NCI-H2227 (cell line): Measurements from ENCODE around the gene NDUFS8.

ENCODE experiments used
- DNase-seq: peaks from one replicate; lab custom pipeline; 2025; ENCODE audit not compliant: unreplicated experiment; lab: John Stamatoyannopoulos, UW

The NDUFS8 gene

DNA sequence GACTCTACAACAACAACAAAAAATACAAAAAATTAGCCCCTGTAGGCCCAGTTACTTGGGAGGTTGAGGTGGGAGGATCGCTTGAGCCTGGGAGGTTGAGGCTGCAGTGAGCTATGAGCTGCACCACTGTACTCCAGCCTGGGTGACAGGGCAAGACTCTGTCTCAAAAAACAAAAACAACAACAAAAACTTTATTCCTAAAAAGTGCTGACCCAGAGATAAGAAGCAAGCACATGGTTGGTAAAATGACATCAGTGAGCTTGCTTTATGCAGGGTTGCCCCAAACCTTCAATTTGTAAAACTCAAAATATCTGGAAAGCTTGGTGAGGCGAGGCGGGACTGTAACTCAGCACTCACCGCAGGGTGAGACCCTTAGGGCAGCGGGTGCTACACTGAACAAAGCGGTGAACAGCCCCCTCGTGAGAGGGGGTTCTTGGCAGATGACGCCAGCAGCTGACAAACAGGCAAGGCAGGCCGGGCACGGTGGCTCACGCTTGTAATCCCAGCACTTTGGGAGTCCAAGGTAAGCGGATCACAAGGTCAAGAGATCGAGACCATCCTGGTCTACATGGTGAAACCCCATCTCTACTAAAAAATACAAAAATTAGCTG lies 4.9 kb downstream of the NDUFS8 start:
- DNase-seq, result no peak

DNA sequence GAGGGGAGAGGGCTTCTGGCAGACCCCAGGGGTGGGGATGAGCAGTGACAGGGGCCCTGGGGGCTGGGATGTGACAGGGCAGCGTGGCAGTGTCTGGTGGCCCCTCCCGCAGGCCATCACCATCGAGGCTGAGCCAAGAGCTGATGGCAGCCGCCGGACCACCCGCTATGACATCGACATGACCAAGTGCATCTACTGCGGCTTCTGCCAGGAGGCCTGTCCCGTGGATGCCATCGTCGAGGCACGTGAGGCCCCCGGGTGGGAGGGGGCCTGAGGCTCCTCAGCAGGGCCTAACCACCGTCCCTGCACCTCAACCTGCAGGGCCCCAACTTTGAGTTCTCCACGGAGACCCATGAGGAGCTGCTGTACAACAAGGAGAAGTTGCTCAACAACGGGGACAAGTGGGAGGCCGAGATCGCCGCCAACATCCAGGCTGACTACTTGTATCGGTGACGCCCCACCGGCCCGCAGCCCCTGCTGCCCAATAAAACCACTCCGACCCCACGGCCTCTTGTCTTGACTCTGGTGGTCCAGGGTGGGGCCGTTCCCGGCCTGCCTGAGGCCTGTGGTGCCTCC lies 5.7 kb downstream of the NDUFS8 start:
- no peak for DNase-seq

DNA sequence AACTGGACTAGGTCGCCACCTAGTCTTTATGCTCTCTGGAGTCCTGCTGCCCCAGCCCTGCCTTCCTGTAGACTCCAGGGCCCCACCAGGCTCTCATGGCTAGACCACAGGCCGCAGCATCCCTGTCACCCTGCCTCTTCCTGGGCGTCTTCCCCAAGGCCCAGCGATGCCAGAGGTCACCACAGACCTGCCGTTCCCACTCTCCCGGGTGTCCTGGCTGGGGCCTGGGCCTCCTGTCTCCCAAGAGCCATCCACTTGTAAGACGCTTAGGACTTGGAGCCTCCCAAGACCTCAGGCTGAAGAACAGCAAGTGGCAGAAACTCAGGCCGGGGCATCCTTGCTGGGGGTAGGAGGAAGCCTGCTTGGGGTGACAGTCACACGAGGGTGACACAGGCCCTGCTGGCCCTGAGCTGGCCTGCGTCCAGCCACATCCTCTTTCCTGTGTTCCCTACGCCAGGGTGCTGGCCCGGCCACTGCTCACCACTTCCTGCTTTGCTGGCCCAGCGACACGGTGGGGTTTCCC lies 6.3 kb downstream of the NDUFS8 start:
- DNase-seq, result no peak

DNA sequence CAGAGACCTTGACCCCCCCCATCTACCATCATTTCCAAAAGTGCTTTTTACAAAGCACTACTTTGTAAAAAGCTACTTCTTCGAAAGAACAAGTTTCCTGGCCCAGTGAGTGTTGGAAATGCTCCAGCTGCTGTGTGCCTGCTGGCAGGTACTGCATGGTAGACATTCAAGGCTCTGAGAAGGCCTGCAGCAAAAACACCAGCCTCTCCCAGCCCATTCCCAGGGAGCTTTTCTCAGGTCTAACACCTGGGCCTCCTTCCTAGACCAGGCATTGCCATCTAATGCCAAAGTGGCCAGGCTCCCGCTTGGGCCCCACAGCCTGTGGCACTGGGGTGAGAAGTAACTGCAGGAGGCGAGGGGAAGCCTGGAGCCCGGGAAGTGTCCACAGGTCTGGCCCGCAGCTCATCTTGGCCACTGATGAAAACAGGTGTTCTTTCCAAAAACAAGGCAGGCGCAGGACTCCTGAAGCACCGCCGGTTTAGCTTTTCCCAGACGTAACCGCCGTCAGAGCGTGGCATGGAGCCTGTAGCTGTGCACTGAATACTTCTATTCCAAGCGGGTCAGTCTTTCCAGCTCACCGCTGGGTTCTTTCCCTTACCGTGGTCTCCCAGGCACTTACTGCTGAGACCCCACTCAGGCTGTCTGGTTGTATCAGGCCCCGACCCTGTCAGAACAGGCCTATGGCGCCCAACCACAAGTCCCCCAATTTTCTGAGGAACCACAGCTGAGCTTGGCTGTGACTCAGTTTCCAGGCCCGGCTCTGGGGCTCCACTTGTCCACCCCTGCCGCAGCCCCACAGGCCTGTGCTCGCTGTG lies 7.1 kb downstream of the NDUFS8 start:
- DNase-seq, result no peak

DNA sequence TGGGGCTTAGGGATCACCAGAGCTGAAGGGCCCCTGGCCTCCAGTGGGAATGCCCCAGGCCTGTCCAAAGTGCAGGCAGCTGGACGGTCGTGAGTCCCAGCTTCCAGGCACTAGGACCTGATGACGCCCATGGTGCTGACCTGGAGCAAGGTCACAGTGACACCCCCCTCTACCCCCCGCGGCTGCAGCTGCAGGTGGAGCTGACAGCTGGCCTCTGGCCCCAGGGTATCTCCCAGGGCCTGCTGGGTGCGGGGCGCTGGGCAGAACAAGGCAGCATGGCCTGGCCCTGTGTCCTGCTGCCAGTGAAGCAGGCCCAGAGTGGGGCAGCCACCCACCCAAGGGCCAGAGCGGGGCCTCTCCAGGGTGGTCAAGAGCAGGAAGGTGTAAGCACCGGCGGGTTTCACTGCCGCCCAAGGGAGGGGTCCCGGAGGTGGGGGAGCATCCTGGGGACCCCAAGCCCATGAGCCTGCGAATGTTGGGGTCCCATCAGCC lies 7.8 kb downstream of the NDUFS8 start:
- no peak for DNase-seq

DNA sequence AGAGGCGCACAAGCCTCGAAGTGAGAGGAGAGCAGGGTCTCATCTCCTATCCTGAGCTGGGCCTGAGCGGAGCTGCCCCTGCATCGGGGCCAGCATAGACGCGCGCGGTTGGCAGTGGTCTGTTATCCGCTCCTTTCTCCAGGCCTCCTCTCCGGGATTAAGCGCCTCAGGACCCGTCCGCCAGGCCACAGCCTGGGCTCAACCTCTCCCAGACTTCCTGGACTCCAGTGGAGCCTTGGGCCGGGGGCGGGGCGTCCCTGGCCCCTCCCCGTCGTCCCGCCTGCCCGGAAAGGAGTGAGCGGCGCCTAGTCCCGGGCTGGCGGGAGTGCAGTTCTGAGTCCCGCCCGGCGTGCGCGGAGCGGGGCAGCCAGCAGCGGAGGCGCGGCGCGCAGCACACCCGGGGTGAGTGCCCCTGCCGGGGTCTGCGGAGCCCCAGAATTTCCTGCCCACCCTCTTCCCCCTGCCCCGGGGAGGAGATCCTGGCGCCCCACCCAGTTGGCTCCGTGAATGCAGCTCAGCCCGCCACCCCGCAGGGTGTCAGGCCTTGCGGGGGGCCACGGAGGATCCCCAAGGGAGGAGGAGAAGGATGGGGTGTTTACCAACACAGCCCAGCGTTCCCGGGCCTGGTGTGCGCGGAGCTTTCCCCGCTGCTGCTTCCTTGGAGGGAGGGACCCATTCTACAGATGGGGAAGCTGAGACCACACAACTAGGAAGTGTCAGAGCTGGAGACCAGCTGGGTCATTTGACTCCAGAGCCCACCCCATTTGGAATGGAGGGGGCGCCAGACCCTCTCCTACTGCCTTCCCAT lies 8.4 kb downstream of the NDUFS8 start, which contains the start of gene TCIRG1:
TSS of gene TCIRG1 (plus strand) at position 308 of the 808 bp plus-strand sequence. CDS start 2,247 bp downstream, outside the sequence.
- no peak for DNase-seq

DNA sequence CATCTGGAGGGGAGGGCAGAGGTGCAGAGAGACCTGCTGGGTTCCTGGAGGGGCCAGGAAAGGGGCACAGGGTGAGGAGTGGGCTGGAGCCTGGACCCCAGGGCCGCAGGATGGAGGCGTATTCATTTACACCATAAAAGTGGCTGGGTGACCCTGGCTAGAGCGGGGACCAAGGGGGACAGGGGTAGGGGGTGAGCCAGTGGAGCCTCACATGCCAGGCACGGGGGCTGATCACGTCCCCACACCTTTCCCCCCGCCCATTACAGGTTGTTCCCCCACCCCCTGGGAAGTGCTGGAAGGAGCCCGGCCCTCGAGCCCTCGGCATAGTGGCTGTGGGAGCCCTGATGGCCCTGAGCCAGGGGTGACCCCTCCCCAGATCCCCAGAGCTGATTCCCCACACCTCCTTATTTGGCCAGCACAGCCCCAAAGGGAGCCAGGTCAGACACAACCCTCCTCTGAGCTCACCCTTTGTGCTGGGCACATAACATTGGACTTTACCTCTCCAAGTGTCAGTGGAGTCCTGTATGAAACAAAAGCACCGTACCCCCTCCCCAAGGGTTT lies 9.1 kb downstream of the NDUFS8 start:
- no peak for DNase-seq

DNA sequence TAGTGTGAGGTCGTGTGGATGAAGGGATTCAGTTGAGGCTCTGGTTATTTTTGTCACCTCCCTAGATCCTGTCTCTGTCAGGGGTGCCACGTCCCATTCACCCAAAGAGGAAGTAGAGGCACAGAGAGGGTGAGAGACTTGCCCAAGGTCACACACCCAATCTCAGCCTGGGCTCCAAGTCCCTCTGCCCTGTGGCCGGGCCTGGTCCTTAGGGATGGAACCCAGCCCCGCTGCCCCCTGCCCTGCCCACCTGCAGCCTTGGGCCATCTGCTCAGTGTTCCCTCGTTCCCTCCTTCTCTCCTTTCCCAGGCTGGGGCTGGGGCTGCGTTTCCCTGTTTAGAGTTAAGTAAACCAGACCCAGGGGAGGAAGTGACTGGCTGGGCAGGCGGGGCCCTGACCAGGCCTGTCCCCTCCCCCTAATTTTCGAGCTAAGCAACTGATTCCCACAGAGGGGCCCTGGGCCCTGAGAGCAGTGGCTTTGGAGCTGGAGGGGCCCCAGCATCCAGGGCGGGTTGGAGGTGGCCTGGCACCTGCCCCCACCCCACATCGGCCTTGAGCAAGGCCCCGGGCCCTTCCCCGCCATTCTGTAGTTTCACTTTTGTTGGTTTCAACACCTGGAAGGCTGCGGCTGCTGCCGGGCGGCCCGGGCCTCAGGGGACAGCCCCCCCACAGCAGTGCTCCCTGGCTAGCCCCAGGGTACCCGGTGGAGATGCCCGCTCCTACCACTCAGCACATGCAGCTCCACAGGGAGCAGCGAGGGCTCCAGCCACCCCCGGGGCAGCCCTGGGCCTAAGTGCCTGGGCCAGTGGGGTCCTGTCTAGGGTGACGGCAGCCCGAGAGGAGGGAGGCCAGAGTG lies 9.8 kb downstream of the NDUFS8 start:
- peak; percentile 29 for DNase-seq

DNA sequence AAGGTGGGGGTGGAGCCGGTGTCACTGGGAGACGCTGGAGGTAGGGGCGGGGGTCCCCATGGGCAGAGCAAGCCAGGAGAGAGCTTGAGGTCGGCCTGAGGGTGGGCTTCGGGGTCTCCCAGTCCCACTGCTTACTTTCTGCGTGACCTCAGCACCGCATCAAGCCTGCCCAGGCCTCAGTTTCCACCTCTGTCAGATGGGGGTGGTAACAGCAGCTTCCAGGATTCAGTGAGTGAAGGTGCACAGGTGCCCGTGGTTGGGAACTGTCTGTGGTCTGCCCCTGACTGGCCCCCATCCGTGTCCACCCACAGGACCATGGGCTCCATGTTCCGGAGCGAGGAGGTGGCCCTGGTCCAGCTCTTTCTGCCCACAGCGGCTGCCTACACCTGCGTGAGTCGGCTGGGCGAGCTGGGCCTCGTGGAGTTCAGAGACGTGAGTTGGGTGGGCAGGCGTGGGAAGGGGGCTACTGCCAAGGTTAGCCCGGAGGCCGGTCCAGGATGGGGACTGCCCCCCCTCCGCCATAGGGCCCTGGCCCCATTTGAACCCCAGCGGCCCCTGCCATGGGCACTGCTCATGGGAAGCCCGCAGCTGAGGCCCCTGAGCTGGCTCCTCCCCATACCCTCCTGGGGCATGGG lies 10.6 kb downstream of the NDUFS8 start:
- no peak for DNase-seq

DNA sequence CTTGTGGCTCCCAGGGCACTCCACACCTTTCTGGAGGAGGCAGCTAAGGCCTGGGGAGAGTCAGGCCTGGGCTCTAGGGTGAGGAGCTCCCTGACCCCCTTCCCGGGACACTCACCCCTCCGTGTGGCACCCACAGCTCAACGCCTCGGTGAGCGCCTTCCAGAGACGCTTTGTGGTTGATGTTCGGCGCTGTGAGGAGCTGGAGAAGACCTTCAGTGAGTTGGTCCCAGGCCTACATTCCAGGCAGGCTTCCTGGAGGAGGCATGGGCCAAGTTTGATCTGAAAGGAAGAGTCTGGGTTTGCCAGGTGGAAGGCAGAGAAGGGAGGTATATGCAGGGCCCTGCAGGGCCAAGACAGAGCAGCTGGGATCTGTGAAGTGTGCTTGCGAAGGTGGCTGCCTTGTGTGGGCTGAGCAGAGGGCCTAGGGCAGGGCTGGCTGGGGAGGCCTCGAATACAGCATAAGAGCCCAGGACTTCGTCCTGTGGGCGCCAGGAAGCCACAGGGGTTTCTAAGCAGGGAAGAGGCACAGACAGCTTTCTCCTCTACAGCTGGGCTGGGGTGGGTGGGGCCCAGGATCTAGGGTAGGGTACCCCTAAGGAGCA lies 11.2 kb downstream of the NDUFS8 start:
- no peak for DNase-seq

DNA sequence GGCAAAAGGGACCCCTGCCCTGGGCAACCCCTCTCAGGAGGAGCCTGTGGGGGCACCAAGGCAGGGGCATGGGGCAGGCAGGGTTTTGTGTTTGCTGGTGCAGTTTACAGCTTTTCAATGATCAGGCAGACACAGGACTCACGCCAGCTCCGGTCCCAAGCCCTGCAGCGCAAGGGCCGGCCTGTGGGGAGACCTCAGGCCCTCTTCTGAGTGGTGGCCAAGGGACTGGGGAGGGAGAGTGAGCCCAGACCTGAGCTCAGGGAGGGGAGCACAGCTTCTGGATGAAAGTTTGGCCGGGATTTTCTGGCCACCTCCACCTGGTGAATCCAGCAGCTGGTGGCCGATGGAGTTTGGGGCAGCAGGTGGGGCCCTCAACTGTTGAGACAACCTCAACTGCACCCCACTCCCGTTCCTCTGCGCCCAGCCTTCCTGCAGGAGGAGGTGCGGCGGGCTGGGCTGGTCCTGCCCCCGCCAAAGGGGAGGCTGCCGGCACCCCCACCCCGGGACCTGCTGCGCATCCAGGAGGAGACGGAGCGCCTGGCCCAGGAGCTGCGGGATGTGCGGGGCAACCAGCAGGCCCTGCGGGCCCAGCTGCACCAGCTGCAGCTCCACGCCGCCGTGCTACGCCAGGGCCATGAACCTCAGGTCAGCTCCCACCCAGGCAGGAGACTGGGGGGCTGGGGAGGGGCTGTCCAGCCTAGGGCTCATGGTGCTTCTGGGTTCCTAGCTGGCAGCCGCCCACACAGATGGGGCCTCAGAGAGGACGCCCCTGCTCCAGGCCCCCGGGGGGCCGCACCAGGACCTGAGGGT lies 11.9 kb downstream of the NDUFS8 start:
- no peak for DNase-seq

DNA sequence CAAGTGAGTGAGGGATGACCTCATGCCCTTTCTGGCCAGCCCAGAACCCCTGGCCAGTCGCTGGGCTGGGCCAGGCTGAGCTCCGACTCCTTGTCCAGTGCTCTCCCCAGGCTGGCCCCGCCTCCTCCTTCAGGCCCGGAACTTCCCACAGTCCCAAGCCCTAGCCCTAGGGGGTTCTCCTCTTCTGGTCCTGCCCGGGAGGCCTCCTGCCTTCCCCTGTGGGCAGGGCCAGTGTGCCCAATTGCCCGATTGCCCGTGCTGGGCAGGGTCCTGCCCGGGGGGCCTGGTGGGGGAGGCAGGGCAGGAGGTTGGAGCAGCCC lies 12.5 kb downstream of the NDUFS8 start:
- no peak for DNase-seq

DNA sequence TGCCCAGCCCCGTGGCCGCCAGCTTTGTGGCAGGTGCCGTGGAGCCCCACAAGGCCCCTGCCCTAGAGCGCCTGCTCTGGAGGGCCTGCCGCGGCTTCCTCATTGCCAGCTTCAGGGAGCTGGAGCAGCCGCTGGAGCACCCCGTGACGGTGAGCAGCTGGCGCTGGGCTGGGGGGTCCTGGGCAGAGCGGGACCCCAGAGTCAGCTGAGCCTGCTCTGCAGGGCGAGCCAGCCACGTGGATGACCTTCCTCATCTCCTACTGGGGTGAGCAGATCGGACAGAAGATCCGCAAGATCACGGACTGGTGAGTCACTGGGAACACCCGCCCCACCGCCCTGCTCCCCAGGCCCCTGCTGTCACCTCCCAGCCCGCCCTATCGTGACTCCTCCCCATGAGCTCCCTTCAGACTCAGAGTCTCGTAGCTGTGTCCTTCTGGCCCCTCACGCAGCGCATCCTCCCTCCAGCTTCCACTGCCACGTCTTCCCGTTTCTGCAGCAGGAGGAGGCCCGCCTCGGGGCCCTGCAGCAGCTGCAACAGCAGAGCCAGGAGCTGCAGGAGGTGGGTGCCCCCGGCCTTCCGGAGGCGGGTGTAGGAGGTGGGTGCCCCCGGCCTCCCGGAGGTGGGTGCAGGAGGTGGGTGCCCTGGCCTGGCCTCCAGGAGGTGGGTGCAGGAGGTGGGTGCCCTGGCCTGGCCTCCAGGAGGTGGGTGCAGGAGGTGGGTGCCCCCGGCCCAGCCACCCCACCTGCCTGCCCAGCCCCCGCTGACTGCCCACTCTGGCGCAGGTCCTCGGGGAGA lies 13.1 kb downstream of the NDUFS8 start:
- no peak for DNase-seq

DNA sequence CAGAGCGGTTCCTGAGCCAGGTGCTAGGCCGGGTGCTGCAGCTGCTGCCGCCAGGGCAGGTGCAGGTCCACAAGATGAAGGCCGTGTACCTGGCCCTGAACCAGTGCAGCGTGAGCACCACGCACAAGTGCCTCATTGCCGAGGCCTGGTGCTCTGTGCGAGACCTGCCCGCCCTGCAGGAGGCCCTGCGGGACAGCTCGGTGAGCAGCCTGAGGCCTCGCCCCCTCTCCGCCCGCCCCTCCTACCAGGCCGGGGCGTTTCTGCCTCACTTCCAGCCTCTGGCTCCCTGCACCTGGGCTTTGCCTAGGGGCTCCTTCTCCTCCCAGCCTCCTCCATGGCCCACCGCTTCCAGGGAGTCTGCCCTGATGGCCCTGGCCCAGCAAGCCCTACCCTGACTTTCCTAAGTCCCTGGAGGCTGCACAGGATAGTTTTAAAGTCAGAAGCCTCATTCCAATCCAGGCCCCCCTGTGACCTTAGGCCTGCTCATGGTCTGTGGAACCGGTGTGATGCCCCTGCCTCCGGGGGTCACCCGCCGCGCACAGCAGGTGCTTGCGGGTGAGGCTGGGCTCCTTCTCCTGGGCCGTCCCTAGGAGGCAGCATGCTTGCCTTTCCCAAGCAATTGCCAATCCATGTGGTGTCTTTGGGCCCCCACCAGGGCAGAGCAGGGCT lies 13.8 kb downstream of the NDUFS8 start:
- no peak for DNase-seq

DNA sequence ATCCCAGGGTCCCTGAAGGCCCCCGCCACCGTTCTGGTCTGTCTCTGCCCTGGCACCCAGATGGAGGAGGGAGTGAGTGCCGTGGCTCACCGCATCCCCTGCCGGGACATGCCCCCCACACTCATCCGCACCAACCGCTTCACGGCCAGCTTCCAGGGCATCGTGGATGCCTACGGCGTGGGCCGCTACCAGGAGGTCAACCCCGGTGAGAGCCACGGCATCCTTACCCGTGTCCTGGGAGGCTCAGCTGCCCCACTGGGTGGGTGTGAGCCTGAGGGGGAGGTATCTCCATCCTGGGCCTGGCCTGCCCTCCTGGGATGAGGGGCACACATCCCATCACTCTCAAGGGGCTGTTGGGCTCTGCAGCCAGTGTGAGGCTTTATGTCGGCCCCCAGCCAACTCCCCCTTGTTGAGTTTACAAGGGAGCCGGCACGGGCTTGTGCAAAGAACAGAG lies 14.4 kb downstream of the NDUFS8 start:
- DNase-seq, result no peak

DNA sequence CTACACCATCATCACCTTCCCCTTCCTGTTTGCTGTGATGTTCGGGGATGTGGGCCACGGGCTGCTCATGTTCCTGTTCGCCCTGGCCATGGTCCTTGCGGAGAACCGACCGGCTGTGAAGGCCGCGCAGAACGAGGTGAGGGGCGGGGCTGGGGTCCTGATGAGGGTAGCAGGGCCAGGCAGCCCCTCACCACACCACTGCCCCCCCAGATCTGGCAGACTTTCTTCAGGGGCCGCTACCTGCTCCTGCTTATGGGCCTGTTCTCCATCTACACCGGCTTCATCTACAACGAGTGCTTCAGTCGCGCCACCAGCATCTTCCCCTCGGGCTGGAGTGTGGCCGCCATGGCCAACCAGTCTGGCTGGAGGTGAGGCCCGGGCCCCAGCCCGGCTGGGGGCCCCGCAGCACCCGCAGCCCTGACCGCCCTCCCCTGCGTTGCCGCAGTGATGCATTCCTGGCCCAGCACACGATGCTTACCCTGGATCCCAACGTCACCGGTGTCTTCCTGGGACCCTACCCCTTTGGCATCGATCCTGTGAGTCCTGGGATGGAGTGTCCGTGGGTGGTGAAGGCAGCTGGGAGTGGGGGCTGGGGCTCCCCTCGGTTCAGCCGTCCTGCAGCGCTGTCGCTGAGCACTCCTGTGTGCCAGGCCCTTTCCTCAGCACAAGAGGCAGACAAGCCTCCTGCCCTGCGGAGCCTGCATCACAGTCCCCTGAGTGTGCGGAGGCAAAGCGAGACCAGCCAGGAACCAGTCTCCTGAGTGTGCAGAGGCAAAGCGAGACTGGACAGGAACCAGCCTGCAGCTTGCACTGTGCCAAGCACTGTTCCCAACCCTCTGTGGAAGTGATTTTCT lies 17.2 kb downstream of the NDUFS8 start:
- no peak for DNase-seq
